LNCAP (cell line): ENCODE measurements around the gene TBL1XR1.

Experiments used
- TF ChIP-seq, protein P1 (sequence below): fragments of 450-650 bp; IDR thresholded peaks from 2 replicates; pipeline ENCODE4 v1.5.1; 2017; ENCODE audit warnings: mild to moderate bottlenecking

TBL1XR1 gene

DNA sequence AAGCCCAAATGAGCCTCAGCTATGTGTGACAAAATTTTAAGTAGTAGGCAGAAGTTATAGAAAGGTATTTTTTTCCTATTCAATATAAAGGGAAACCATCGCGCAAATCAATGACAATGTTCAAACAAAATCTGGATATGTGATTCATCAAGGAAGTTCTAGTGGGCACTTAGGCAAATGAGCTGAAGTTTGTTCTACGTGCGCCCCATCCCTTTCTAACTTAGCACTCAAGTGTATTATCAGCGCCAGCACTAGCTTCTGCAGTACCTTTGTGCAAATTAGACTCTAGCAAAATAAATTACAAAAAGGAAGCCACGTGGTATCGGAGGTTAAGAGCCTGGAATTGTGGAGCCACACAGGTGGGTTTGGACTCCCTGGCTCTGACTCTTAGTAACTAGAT, 91.1 kb downstream of the TBL1XR1 start:
- TF ChIP-seq, protein P1, sequence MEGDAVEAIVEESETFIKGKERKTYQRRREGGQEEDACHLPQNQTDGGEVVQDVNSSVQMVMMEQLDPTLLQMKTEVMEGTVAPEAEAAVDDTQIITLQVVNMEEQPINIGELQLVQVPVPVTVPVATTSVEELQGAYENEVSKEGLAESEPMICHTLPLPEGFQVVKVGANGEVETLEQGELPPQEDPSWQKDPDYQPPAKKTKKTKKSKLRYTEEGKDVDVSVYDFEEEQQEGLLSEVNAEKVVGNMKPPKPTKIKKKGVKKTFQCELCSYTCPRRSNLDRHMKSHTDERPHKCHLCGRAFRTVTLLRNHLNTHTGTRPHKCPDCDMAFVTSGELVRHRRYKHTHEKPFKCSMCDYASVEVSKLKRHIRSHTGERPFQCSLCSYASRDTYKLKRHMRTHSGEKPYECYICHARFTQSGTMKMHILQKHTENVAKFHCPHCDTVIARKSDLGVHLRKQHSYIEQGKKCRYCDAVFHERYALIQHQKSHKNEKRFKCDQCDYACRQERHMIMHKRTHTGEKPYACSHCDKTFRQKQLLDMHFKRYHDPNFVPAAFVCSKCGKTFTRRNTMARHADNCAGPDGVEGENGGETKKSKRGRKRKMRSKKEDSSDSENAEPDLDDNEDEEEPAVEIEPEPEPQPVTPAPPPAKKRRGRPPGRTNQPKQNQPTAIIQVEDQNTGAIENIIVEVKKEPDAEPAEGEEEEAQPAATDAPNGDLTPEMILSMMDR, result no peak

DNA sequence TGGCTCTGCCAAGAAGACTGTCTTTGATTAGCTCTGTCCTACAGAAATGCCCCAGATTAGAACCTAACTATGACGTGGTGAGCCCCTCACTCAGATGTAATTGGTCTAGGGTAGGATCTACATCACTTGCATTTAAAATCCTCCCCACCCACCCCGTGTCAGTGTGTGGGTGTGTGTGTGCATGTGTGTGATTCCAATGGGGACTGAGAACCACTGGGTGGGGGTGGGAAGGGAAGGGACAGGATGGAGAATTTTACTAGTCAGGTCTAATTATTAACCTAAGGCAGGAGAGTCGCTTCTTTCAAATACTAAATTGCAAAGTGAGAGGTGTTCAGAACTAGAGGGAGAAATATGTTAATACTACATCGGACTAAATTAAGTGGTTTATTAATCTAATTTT, 91.7 kb downstream of the TBL1XR1 start:
- TF ChIP-seq, protein P1, result no peak

DNA sequence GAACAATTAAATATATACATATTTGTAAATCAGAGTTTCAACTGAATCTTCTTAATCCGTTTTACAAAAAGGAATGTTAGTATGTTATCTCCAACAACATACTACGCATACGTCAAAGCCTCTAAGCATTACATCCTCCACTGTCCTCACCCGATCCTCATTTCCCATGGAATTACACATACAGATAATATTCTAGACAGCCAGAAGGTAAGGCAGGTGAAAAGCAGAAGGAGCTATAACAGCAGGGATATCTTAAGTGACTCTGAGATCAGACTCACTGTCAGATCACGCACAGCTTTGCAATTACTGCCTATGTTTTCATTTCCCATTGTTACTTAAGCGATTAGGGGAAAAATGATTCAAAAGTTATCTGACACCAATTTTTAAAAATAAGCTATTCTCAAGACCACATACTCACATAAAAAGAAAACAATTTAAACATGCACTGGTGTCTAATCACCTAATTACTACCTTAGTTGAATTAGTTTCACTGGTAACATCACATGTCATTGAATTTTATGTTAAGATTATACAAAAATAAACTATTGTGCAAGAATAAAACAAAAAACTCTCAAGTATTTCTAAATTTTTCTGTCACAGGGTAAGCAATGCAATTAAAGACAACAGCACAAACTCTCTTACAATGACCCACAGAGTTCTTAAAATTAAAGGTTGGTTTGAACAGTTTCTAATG, 92.8 kb downstream of the TBL1XR1 start:
- TF ChIP-seq, protein P1, result no peak

DNA sequence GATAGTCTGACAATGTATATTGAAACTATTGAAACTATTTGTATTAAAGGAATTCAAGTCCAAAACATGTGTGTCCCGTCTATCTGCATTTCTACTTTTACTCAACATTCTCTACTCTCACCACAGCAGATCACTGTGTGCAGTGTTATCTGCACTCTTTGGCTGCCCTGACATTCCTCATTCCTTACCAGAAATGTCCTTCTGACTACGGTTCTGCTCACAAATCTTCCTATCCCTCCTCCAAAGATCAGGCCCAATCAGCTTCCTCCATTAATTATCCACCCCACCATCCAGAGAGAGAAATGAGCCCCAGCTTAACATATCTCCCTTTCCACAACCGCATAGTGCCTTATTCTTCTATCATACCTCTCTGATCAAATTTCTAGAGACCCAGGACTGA, 94.7 kb downstream of the TBL1XR1 start:
- TF ChIP-seq, protein P1, result no peak

DNA sequence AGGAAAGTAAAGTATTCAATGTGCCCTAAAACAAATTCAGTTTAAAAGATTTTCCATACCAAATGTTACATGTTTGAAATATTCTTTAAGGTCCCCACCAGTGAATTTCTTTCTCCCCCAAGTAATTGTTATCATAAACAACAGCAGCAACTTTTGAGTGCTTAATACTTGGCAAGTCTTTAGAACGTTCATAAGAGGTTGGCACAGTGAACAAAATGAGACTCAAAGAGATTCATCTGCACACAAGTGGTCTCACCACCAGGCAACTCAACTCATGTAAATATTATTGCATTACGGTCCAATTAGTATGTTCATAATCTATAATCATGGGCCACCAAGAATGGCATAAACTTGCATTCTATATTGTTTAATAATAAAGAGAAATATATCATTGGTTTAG, 98.7 kb downstream of the TBL1XR1 start:
- TF ChIP-seq, protein P1, result no peak

DNA sequence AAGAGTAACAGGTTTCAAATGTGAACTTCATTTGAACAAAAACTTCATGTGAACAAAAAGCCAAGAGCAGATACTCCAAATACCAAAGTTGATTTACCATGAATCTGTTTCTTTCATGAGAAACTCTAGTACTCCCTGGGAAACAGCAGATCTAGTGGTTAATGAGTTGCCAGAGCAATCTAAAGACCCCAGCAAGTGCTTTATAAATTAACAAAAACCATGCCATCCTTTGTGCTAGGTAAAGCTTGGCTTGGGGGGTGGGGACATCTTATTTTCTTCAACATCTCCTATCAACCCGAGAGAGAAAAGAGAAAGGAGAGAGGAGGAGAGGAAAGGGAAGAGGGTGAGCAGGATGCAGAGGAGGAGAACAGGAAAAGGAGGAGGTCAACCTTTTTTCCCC, 100.7 kb downstream of the TBL1XR1 start:
- TF ChIP-seq, protein P1, result no peak

DNA sequence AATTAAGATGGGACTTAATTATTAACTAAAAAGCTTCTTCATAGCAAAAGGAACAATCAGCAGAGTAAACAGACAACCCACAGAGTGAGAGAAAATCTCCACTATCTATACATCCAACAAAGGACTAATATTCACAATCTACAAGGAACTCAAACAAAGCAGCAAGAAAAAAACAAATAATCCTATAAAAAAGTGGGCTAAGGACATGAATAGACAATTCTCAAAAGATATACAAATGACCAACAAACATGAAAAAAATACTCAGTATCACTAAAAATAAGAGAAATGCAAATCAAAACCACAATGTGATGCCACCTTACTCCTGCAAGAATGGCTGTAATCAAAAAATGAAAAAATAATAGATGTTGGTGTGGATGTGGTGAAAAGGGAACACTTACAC, 103.3 kb downstream of the TBL1XR1 start:
- TF ChIP-seq, protein P1, result no peak

DNA sequence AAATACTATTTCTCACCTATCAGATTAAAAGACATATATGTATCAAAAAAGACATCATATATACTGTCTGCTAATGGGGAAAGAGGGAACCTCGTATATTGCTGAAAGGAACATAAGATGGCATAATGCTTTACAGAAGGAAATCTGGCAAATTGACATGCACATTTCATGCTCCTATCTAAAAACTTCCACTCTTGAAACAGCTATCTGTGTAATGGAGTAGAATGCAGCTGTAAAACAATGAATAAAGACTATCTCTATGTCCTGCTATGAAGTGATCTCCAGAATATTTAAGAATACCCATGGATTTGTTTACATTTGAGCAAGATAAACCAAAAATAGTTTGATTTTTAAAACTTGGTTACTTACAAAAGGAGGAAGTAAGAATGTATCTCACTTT, 107.4 kb downstream of the TBL1XR1 start:
- TF ChIP-seq, protein P1, result no peak
